H1 (cell line): Measurements from ENCODE around the gene RRP9. TPM values are rescaled to one million over a fixed set of nuclear protein-coding genes. Genes with fewer than 3 reads are reported as not detected.

Source experiments
- CTCF ChIA-PET: fragments of 300-600 bp; sonication (Branson Sonifier 250); formaldehyde crosslinking; loops from one replicate; lab custom pipeline; 2021; ENCODE audit not compliant: partially characterized antibody; lab: Charles Lee
- POLR2A ChIA-PET: fragments of 300-600 bp; sonication (Branson Sonifier 250); formaldehyde crosslinking; loops from one replicate; lab custom pipeline; 2021; ENCODE audit warnings: inconsistent platforms; ENCODE audit not compliant: partially characterized antibody; lab: Charles Lee
- DNase-seq, 2 experiments: peaks; one replicate each; pipeline versions ENCODE4 v3.0.0 to v3.0.0-alpha.2; 2010 to 2022; ENCODE audit warnings: low spot score in 2 of 2, low read depth in 1 of 2, mixed read lengths in 1 of 2
- FAIRE-seq: peaks from 2 replicates; lab custom pipeline; 2011; peaks lifted over from hg19 to GRCh38; lab: Jason Lieb, UNC
- H2AFZ ChIP-seq: 2 replicates; pipeline ENCODE4 v1.8.1; 2012; ENCODE audit warnings: low read length, inconsistent platforms
- H2AK5ac ChIP-seq: 2 replicates; pipeline ENCODE4 v1.6.1; 2013; ENCODE audit warnings: low read depth, low read length
- H2BK120ac ChIP-seq: replicated peaks from 2 replicates; pipeline ENCODE3; 2013; ENCODE audit warnings: low read depth, low read length, inconsistent platforms
- H2BK12ac ChIP-seq: 2 replicates; pipeline ENCODE4 v1.6.1; 2013; ENCODE audit warnings: low read depth, low read length
- H2BK15ac ChIP-seq: 2 replicates; pipeline ENCODE4 v1.6.1; 2013; ENCODE audit warnings: low read length
- H2BK20ac ChIP-seq: 2 replicates; pipeline ENCODE4 v1.6.1; 2013; ENCODE audit warnings: low read length
- H2BK5ac ChIP-seq: 2 replicates; pipeline ENCODE4 v1.6.1; 2013; ENCODE audit warnings: low read depth, low read length
- H3K14ac ChIP-seq: 2 replicates; pipeline ENCODE4 v1.6.1; 2013; ENCODE audit warnings: inconsistent platforms; ENCODE audit not compliant: insufficient read length
- H3K18ac ChIP-seq: 2 replicates; pipeline ENCODE4 v1.6.1; 2013; ENCODE audit warnings: low read length; ENCODE audit errors: extremely low read depth
- H3K23ac ChIP-seq: 2 replicates; pipeline ENCODE4 v1.6.1; 2013; ENCODE audit warnings: inconsistent platforms; ENCODE audit not compliant: insufficient read length
- H3K23me2 ChIP-seq: 2 replicates; pipeline ENCODE4 v1.6.1; 2013; ENCODE audit warnings: low read depth, low read length
- H3K27ac ChIP-seq: 2 replicates; pipeline ENCODE4 v1.6.1; 2011; ENCODE audit warnings: low read depth, low read length, inconsistent platforms
- H3K27me3 ChIP-seq, 4 experiments: replicated peaks in 1 of 4; 1 replicate in 1 of 4; 2 replicates in 3 of 4; pipeline versions ENCODE4 v1.6.1 to v1.8.1; 2011 to 2013; ENCODE audit warnings: low read length in 3 of 4, mild to moderate bottlenecking in 3 of 4, inconsistent platforms in 2 of 4, mixed read lengths in 2 of 4, moderate library complexity in 1 of 4; ENCODE audit not compliant: control insufficient read depth in 3 of 4, insufficient read depth in 3 of 4; ENCODE audit errors: extremely low read depth in 1 of 4
- H3K36me3 ChIP-seq, 4 experiments: 2 replicates each; pipeline versions ENCODE4 v1.6.1 to v1.8.1; 2011 to 2013; ENCODE audit warnings: mild to moderate bottlenecking in 4 of 4, low read length in 3 of 4, moderate library complexity in 2 of 4, control low read depth in 1 of 4, inconsistent platforms in 1 of 4; ENCODE audit not compliant: insufficient read depth in 4 of 4, control insufficient read depth in 2 of 4
- H3K4ac ChIP-seq: replicated peaks from 2 replicates; pipeline ENCODE3; 2013; ENCODE audit warnings: low read length, low read depth, mixed read lengths, inconsistent platforms; ENCODE audit not compliant: insufficient read length
- H3K4me1 ChIP-seq, 4 experiments: replicated peaks in 1 of 4; 1 replicate in 1 of 4; 2 replicates in 3 of 4; pipeline versions ENCODE4 v1.6.1 to v1.8.1; 2011 to 2013; ENCODE audit warnings: low read length in 3 of 4, inconsistent platforms in 2 of 4, mixed read lengths in 1 of 4; ENCODE audit not compliant: insufficient read depth in 4 of 4, control insufficient read depth in 3 of 4
- H3K4me2 ChIP-seq, 2 experiments: 2 replicates each; pipeline versions ENCODE4 v1.6.1 to v1.8.1; 2011 to 2013; ENCODE audit warnings: low read depth in 2 of 2, low read length in 2 of 2, control low read depth in 1 of 2, inconsistent platforms in 1 of 2, mild to moderate bottlenecking in 1 of 2; ENCODE audit not compliant: insufficient read depth in 1 of 2
- H3K4me3 ChIP-seq, 4 experiments: fragments of 200-600, 300-600 bp in 1 of 4; sonication (generic), shearing (Covaris generic), sonication (Bioruptor Twin) in 1 of 4; 2 replicates each; pipeline versions ENCODE4 v1.5.1 to v1.8.1; 2011 to 2016; ENCODE audit warnings: low read length in 4 of 4, low read depth in 3 of 4, control low read depth in 2 of 4, inconsistent platforms in 2 of 4, mild to moderate bottlenecking in 2 of 4, mixed read lengths in 1 of 4, moderate library complexity in 1 of 4; ENCODE audit not compliant: insufficient read depth in 2 of 4; ENCODE audit errors: extremely low read depth in 1 of 4
- H3K56ac ChIP-seq: replicated peaks from 2 replicates; pipeline ENCODE3; 2013; ENCODE audit warnings: low read depth, mild to moderate bottlenecking, mixed read lengths, low read length, inconsistent platforms; ENCODE audit not compliant: insufficient read length
- H3K79me1 ChIP-seq: 2 replicates; pipeline ENCODE4 v1.6.1; 2013; ENCODE audit warnings: low read depth, low read length, control low read depth
- H3K79me2 ChIP-seq, 2 experiments: 2 replicates each; pipeline versions ENCODE4 v1.6.1 to v1.8.1; 2012 to 2013; ENCODE audit warnings: low read length in 2 of 2, mild to moderate bottlenecking in 2 of 2, inconsistent platforms in 1 of 2; ENCODE audit not compliant: insufficient read depth in 2 of 2, control insufficient read depth in 1 of 2
- H3K9ac ChIP-seq, 4 experiments: replicated peaks in 1 of 4; 1 replicate in 1 of 4; 2 replicates in 3 of 4; pipeline versions ENCODE4 v1.6.1 to v1.8.1; 2011 to 2013; ENCODE audit warnings: low read depth in 3 of 4, low read length in 3 of 4, control low read depth in 2 of 4, mild to moderate bottlenecking in 2 of 4, moderate library complexity in 2 of 4, inconsistent platforms in 1 of 4; ENCODE audit errors: extremely low read depth in 1 of 4
- H3K9me3 ChIP-seq, 2 experiments: 2 replicates each; pipeline versions ENCODE4 v1.6.1 to v1.8.1; 2012 to 2013; ENCODE audit warnings: mild to moderate bottlenecking in 2 of 2, moderate library complexity in 2 of 2, control low read depth in 1 of 2, inconsistent platforms in 1 of 2, low read depth in 1 of 2, low read length in 1 of 2, mixed read lengths in 1 of 2; ENCODE audit not compliant: insufficient read depth in 2 of 2
- H4K20me1 ChIP-seq, 2 experiments: replicated peaks in 1 of 2; 2 replicates each; pipeline versions ENCODE3 to v1.8.1; 2011 to 2013; ENCODE audit warnings: inconsistent platforms in 2 of 2, low read length in 2 of 2, mild to moderate bottlenecking in 1 of 2; ENCODE audit not compliant: insufficient read depth in 2 of 2, control insufficient read depth in 1 of 2
- H4K5ac ChIP-seq: 2 replicates; pipeline ENCODE4 v1.6.1; 2013; ENCODE audit warnings: low read length, low read depth, mixed read lengths, inconsistent platforms; ENCODE audit not compliant: insufficient read length
- H4K8ac ChIP-seq: 2 replicates; pipeline ENCODE4 v1.8.0; 2013; ENCODE audit warnings: mild to moderate bottlenecking, moderate library complexity, low read length, inconsistent platforms; ENCODE audit not compliant: insufficient read depth; ENCODE audit errors: extremely low read depth
- H4K91ac ChIP-seq: replicated peaks from 2 replicates; pipeline ENCODE3; 2013; ENCODE audit warnings: low read length, mixed read lengths, inconsistent platforms; ENCODE audit not compliant: insufficient read length
- CBX5 ChIP-seq: fragments of 300-800, 300-1000 bp; sonication (generic); IDR thresholded peaks from 2 replicates; pipeline ENCODE4 v1.7.1; 2016; ENCODE audit warnings: antibody characterized with exemption, low read length, low read depth
- CBX8 ChIP-seq: fragments of 300-800, 300-1000 bp; sonication (generic); IDR thresholded peaks from 2 replicates; pipeline ENCODE4 v1.7.1; 2016; ENCODE audit warnings: low read depth, low read length, borderline replicate concordance
- CHD2 ChIP-seq: IDR thresholded peaks from 2 replicates; pipeline ENCODE4 v1.6.1; 2012; ENCODE audit warnings: low read length, improper control_type of control experiment
- FOSL1 ChIP-seq: IDR thresholded peaks from 2 replicates; pipeline ENCODE4 v1.6.1; 2011; ENCODE audit warnings: mild to moderate bottlenecking, low read depth, low read length, moderate library complexity; ENCODE audit not compliant: insufficient read depth
- JUN ChIP-seq: IDR thresholded peaks from 2 replicates; pipeline ENCODE4 v1.6.1; 2011; ENCODE audit warnings: low read depth, mild to moderate bottlenecking, improper control_type of control experiment, low read length
- KDM1A ChIP-seq: fragments of 200-600, 300-600 bp; sonication (generic); IDR thresholded peaks from 2 replicates; pipeline ENCODE4 v1.7.1; 2016; ENCODE audit warnings: mild to moderate bottlenecking, low read length, borderline replicate concordance
- NANOG ChIP-seq: IDR thresholded peaks from 2 replicates; pipeline ENCODE4 v1.6.1; 2011; ENCODE audit warnings: low read length, low read depth, mild to moderate bottlenecking, inconsistent platforms; ENCODE audit not compliant: insufficient read depth, poor library complexity, severe bottlenecking
- RBBP5 ChIP-seq: IDR thresholded peaks from 2 replicates; pipeline ENCODE4 v1.7.1; 2012; ENCODE audit warnings: low read depth, mild to moderate bottlenecking, inconsistent platforms, low read length, moderate library complexity, borderline replicate concordance
- SRF ChIP-seq: IDR thresholded peaks from 2 replicates; pipeline ENCODE4 v1.6.1; 2011; ENCODE audit warnings: mild to moderate bottlenecking, low read depth, low read length, moderate library complexity
- TBP ChIP-seq: IDR thresholded peaks from 2 replicates; pipeline ENCODE4 v1.6.1; 2011; ENCODE audit warnings: low read depth, low read length, improper control_type of control experiment
- WGBS, 2 experiments: shearing (Covaris generic) in 1 of 2; methylation state at CpG; one replicate each; pipeline versions ENCODE4 v1.1.6 to v1.1.7; 2013 to 2015; ENCODE audit warnings: low lambda C conversion rate in 2 of 2, mixed read lengths in 2 of 2, inconsistent platforms in 1 of 2, low coverage in 1 of 2, missing lambda C conversion rate in 1 of 2; ENCODE audit not compliant: insufficient replicate concordance in 2 of 2, insufficient coverage in 1 of 2, insufficient read length in 1 of 2; ENCODE audit errors: extremely low coverage in 1 of 2, missing lambda C conversion rate in 1 of 2; 5-methylcytosine and 5-hydroxymethylcytosine counted together
- polyA plus RNA-seq, 7 experiments: library from polyadenylated mRNA; depleted of rRNA in 3 of 7; stranded (reverse) in 5 of 7; unstranded in 2 of 7; fragments of >200 nt in 5 of 7; fragments of 200-250 nt in 2 of 7; gene quantifications; 1 replicate in 5 of 7; 2 replicates in 1 of 7; 4 replicates in 1 of 7; pipeline versions ENCODE4 v1.2.1 to v1.2.3, GENCODE V29; 2011 to 2013; ENCODE audit warnings: missing spikeins in 2 of 7, mixed read lengths in 2 of 7
- total RNA-seq: library from RNA; stranded (reverse); fragmentation: NEBNext Ultra II Directional; extraction: Animal tissue kit (Norgen Biotek cat#: 25700); gene quantifications from 2 replicates; pipeline ENCODE4 v1.2.1, GENCODE V29; 2021
- TF ChIP-seq, protein P1 (sequence below): IDR thresholded peaks from 2 replicates; pipeline ENCODE4 v1.6.1; 2011; ENCODE audit warnings: low read depth, mild to moderate bottlenecking, low read length; ENCODE audit not compliant: insufficient read depth

The RRP9 gene
- total and polyA plus RNA-seq, 2 of the 8 experiments (the other 6 are each of a cell fraction or from before 2014, with no cell fraction given) = 55.6 to 68.9 TPM

DNA sequence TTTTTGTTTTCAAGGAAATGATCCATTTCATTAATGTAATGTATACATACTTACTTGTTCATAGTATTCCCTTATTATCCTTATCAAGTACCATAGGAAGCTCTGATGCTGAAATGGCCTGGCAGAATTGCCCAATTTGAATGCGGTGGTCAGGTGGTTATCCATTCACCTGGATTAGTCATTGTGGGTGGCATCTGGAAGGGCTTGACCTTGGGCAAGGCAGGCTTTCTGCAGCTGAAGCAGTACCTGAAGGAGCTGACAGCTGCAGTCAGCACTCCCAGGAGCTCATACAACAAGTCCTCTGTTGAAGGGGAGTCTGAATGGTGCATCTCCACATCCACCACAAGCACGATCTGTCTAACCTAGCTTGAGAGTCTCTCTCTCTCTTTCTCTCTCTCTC lies 54.1 kb downstream of the RRP9 start:
- H3K56ac ChIP-seq = no peak overlapping the region
- ChIA-PET POLR2A (no interaction called here), CTCF (interaction anchor here (0.9 to 1.4 kb wide), 2 partner anchors 86 to 168 kb away, joined by 3 to 4 read pairs; no protein-coding TSS in a partner anchor)
- WGBS, 2 experiments = 89% methylated on average over 2 of the region's 2 CpGs; no CpG with 5 or more reads in 1 of the 2 experiments
- H3K79me1 ChIP-seq = no peaks in the 10 kb centered on the region
- H3K9me3 ChIP-seq = peaks cover 0 to 2% of the 10 kb centered on the region in 2 experiments; a peak in 1 of 4 replicates
- H3K27me3 ChIP-seq = no peaks in the 10 kb centered on the region; a peak in 1 of 7 replicates
- no peak overlapping the region for H4K8ac ChIP-seq
- H3K4ac ChIP-seq = no peak overlapping the region
- no peak overlapping the region for H3K4me2 ChIP-seq
- FAIRE-seq = no peak
- no peaks in the 10 kb centered on the region for H3K23me2 ChIP-seq
- H4K5ac ChIP-seq = no peak overlapping the region
- H3K27ac ChIP-seq = no peak overlapping the region
- H4K91ac ChIP-seq = no peak overlapping the region
- no peak overlapping the region for H3K14ac ChIP-seq
- H3K9ac ChIP-seq = no peak overlapping the region
- H2BK120ac ChIP-seq = no peak overlapping the region
- no peak overlapping the region for H2BK15ac ChIP-seq
- no peak for TF ChIP-seq SRF
- TF ChIP-seq CHD2 = no peak
- no peak for TF ChIP-seq JUN
- no peak for TF ChIP-seq RBBP5
- TF ChIP-seq FOSL1 = no peak
- TF ChIP-seq KDM1A = no peak
- no peak for TF ChIP-seq CBX5
- TF ChIP-seq, protein P1, sequence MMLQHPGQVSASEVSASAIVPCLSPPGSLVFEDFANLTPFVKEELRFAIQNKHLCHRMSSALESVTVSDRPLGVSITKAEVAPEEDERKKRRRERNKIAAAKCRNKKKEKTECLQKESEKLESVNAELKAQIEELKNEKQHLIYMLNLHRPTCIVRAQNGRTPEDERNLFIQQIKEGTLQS = no peak
- TF ChIP-seq TBP = no peak
- no peak for TF ChIP-seq CBX8
- TF ChIP-seq NANOG = no peak
- H2AK5ac ChIP-seq = no peak overlapping the region
- no peaks in the 10 kb centered on the region for H3K36me3 ChIP-seq
- DNase-seq = no peak
- H2BK5ac ChIP-seq = no peak overlapping the region
- no peak overlapping the region for H3K23ac ChIP-seq
- peak overlapping the region; percentile 72; the same call in 1 of the 2 replicates for H2AFZ ChIP-seq
- H4K20me1 ChIP-seq = no peaks in the 10 kb centered on the region
- no peak overlapping the region for H2BK12ac ChIP-seq
- no peak overlapping the region for H3K18ac ChIP-seq
- H3K4me1 ChIP-seq = no peaks in the 10 kb centered on the region
- H3K79me2 ChIP-seq = no peaks in the 10 kb centered on the region
- no peak overlapping the region for H2BK20ac ChIP-seq
- no peak overlapping the region for H3K4me3 ChIP-seq
